DMS53 treated with DMSO at 0.1 percent for 48 hours (cell line): Measurements from ENCODE around the gene DNMT3L.
"Not testable (repeated sequence)": the region's sequence is repeated elsewhere in the genome, so short reads cannot be mapped to it uniquely, and the experiment has no call there.

Experiments
- DNase-seq: peaks from one replicate; lab custom pipeline; 2025; ENCODE audit not compliant: unreplicated experiment; lab: John Stamatoyannopoulos, UW

The DNMT3L gene

DNA sequence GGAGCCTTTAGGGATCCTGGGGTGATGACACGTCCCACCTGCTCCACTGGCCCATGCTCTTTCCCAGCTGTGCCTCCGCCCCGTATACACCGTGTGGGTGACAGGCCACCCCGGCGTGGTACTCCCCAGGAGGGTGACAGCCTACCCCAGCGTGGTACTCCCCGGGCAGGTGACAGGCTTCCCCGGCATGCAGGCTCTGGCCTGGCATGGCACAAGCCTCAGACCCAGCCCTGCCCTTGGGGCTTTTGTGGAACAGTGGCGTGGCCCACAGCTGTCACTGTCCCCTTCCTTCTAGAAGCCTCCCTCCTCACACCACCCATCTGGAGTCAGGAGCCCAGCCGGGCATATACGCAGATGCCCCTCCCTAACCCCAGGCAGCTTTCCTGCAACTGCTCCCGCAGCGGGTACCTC is 33.5 kb upstream of the DNMT3L start:
- no peak for DNase-seq

DNA sequence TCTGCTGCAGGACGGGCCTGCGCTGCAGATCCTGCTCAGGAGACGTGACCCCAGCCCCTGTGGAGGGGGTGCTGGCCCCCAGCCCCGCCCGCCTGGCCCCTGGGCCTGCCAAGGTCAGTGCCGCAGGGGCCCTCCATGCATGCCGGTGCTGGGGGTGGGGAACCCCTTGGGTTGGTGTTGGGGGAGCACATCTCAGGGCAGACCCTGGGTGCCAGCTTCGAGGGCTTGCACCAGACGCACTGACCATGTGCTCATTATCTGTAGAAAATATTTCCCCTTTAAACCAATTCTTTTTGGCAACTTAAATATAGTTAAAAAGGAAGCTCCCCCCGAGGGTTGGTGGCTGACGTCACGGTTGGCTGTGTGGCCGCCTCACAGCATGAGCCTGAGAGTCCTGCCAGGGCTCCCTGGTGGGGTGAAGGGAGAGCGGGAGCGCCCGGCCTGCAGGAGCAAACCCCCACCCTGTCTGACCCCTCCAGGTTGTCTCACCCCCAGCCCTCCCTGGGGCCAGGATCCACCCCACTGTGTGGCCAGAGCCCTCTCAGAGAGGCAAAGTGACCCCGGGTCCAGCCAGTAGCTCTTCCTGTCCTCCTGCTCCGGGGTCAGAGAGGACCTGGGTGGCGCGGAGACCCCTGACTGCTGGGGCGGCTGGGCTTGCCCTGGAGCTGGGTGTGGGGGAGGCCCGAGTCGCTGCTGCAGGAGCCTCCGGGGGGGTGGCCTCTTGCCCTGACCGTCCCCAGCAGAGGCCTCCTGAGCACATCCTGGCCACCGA is 32.9 kb upstream of the DNMT3L start:
- no peak for DNase-seq

DNA sequence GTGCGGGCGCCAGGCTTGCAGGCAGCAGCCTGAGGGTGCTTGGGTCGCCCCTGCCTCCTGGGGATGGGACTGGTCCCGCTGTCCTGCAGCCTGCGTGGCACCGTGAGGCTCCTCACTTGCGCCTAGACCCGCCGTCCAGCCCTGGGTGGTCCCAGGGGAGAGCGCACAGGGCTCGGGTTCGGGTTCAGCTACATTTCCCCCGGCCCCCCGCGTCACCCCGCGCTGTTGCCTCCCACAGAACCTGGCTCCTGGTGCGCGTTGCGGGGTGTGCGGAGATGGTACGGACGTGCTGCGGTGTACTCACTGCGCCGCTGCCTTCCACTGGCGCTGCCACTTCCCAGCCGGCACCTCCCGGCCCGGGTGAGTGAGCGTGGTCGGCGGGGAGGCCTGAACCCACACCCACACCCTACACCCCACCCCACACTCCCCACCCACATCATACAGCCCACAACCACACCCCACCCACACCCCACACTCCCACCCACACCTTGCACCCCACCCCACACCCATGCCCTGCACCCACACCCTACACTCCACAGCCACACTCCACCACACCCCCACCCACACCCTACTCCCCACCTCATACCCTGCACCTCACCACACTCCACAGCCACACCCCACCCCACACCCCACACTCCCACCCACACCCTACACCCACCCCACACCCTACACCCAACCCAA is 32.0 kb upstream of the DNMT3L start:
- no peak for DNase-seq

DNA sequence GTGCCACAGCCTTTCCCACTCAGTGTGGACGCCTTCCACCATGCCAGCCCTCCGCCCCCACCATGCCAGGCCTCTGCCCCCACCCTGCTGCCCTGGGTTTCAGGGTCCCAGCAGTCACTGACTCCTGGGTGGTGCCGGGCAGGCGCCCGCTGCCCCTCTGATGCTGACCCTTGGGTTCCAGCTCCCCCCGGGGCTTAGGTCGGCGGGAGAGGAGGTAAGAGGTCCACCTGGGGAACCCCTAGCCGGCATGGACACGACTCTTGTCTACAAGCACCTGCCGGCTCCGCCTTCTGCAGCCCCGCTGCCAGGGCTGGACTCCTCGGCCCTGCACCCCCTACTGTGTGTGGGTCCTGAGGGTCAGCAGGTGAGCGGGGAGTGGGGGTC is 31.1 kb upstream of the DNMT3L start:
- no peak for DNase-seq

DNA sequence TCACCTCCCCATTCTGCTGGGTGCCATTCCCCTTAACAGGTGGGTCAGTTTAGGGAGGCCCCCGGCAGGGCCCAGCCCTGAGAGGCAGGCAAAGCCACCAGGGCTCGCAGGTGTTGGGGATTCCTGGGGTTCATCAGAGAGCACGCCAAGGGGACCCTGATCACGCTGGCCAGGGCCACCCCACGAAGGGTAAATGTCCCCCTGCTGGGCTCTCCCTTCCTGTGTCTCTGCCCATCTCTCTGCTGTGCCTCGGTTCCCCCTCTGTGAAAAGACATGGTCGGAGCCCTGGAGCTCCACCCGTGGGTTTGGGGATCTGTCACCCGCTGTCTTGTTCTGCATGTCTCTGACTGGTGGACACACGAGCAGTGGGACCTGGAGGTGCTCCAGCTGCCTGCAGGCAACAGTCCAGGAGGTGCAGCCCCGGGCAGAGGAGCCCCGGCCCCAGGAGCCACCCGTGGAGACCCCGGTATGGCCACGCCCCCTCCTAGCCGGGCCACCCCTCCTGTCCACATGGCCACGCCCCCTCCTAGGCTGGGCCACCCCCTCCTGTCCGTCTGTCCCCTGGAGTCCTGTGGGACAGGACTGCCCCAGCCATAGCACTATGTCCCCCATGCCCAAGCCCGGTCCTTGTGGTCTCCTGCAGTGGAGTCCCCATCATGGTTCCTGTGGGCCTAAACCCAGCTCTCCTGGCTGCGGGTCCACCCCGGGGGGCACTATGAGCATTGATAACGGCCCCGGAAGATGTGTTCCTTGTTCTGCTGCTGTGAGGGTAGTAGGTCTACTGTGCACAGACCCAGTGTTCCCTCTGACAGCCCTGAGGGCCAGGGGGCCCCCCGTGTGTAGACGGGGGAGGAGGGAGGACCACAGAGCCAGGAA is 30.5 kb upstream of the DNMT3L start:
- no peak for DNase-seq

DNA sequence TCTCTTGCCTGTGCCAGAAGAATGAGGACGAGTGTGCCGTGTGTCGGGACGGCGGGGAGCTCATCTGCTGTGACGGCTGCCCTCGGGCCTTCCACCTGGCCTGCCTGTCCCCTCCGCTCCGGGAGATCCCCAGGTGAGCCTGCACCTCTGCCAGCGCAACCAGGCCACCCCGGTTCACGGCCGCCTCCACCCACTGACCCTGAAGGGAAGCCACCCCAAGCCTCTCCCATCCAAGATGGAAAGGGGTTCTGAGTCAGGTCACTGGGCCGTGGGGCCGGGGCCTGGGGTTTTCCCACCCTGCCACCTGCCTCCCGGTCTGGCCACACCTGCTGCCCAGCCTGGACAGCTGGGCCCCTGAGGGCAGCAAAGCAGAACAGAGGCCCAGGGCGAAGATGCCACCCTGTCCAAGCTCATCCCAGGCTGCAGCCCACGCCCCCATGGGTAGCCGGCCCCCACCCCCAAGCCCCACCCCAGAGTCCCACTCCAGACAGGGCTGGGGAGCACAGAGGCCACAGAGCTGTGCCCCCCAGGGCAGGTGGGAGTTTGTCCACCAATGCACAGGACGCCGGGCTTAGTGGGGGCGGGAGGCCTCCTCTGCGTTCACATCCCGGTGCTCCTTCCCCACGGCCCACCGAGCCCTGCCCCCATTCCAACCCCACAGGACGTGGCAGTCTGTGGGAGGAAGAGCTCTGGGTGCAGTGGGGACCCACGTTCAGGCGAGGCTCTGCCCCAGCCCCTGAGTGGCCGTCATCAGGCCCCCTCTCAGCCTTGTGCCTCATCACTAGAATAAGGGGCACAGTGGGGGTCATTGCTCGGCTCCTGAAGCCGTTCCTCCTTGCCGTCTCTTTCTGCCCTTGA is 29.6 kb upstream of the DNMT3L start:
- DNase-seq: no peak

DNA sequence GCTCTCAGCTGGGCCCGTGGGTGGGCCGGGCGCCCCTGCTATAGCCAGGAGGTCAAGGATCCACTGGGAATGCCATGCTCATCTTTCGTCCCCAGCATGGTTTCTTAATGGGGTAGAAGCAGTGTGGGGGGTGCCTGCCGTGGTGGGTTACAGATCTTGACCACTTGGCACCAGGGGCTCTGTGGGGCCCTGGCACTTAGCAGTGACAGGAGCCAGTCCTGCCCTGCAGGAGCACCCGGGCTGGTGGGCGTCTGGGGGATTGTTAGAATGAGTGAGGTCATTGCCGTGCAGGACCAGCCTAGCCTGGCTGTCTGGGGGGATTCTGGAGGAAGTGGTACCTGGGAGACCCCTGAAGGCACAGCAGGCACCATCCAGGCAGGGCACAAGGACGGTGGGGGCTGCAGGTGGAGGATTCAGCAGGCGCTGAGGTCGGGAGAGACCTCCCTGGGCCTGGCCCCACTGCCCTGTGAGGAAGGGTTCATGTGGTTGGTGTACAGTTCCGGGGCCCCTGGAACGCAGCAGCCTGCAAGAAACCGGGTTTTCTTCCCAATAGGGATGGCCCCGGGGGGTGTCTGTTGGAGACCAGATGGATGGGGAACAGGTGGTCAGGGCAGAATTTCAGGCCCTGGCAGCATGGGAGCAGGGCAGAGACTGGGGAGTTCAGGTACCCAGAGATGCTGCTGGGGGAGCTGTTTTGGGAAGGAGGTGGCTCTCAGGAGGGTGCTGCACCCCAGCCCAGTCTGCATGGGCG is 28.8 kb upstream of the DNMT3L start:
- DNase-seq: no peak

DNA sequence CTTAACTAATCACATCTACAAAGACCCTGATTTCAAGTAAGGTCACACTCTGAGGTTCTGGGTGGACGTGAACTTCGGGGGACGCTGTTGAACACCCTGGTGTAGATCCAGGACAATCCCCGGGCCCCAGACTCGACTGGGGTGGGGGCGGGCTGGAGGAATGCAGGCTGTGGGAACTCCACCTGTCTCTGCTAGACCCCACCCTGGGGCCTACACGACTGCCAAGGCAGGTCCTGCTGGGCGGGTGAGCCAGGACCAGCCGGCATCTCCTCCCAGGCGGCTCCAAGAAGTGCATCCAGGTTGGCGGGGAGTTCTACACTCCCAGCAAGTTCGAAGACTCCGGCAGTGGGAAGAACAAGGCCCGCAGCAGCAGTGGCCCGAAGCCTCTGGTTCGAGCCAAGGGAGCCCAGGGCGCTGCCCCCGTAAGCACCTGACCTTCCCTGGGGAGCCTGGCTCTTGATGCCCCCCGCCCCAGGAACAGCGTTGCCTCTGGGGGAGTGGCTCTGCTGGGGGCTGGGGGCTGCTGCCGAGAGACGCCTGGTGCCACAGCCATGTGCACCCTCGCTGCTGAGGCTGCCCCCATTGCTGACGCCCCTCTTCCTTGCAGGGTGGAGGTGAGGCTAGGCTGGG is 27.8 kb upstream of the DNMT3L start:
- no peak for DNase-seq

DNA sequence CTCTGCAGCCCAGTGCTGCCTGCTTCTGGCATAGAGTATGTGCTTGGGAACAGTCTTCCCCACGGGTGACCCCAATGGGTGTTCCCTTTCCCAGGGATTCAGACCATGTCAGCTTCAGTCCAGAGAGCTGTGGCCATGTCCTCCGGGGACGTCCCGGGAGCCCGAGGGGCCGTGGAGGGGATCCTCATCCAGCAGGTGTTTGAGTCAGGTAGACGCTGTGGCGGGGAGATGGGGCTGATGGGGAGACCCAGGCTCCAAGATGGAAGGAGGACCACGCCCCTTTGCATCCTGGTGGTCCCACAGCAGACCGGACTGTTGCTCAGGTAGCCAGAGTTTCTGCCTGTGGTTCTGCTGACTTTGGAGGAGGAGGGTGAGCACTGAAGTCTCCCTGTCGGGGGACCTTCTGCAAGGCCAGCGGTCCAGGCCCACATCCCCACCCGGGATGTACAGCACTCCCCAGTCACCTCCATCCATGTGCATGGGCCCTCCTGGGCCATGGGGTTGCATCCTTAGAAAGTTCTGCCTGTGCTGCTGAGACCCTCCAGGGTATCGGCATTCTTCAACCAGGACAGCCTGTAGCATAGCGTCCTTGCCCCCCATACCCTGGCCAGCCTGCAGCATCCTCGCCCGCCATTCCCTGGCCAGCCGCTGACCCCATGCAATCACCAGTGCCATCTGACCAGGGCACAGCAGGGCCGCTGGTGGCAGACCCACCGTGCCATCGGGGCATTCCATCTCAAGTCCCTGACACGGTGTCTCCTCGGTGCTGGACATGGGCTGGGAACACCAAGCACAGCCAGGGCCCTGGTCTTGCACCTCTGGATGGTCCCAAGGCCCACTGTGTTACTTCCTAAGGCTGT is 26.8 kb upstream of the DNMT3L start:
- DNase-seq: no peak

DNA sequence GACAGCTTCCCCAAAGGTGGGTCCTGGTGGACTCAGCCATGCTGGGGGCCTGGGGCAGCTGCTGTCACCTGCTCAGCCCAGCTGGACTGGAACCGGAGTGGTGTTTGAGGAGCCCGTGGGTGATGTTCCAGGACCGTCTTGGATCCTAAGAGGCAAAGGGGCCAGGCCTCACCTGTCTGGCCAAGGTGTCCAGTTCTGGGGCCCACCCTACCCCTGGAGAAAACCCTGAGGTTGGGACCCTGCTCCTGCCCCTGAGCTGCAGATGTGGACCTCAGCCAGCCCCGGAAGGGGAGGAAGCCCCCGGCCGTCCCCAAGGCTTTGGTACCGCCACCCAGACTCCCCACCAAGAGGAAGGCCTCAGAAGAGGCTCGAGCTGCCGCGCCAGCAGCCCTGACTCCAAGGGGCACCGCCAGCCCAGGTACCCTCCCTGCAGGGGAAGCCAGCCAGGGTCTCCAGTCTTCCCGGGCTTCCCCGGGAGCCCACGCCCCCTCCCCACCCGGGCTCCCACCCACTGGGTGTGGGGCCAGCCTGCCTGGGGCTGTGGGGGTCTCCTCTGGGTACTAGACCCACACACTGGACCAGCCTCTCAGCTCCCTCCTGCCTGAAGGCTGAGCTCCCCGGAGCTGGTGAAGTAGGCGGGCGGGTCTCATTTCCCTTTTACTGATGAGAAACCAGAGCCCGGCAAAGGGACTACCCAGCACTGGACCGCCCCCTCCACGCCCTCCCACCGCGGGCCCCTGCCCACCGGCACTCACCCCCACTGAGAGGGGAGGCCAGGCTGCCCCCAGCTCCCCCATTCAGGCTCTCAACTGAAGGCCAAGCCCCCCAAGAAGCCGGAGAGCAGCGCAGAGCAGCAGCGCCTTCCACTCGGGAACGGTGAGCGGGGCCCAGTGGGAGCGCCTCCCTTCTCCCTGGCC is 25.3 kb upstream of the DNMT3L start:
- no peak for DNase-seq

DNA sequence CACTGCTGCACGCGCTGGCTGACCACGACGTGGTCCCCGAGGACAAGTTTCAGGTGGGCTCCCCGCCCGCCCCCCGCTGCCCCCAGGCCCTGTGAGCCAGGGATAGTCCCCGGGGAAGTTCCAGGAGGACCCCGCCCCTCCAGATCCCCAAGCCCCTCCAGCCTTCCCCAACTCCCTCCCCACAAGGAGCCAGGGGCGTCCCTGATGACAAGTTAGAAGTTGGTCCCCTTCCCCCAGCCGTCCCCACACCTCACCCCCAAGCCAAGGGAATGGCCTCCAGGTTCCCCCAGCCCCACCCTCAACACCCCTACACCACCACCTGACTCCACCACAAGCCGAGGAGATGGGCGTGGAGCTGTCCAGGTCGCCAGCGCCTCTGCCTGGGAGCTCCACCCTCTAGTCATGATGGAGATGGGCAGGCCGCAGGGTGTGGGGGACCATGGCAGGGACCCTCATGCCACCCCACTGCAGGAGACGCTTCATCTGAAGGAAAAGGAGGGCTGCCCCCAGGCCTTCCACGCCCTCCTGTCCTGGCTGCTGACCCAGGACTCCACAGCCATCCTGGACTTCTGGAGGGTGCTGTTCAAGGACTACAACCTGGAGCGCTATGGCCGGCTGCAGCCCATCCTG is 24.5 kb upstream of the DNMT3L start:
- DNase-seq: no peak

DNA sequence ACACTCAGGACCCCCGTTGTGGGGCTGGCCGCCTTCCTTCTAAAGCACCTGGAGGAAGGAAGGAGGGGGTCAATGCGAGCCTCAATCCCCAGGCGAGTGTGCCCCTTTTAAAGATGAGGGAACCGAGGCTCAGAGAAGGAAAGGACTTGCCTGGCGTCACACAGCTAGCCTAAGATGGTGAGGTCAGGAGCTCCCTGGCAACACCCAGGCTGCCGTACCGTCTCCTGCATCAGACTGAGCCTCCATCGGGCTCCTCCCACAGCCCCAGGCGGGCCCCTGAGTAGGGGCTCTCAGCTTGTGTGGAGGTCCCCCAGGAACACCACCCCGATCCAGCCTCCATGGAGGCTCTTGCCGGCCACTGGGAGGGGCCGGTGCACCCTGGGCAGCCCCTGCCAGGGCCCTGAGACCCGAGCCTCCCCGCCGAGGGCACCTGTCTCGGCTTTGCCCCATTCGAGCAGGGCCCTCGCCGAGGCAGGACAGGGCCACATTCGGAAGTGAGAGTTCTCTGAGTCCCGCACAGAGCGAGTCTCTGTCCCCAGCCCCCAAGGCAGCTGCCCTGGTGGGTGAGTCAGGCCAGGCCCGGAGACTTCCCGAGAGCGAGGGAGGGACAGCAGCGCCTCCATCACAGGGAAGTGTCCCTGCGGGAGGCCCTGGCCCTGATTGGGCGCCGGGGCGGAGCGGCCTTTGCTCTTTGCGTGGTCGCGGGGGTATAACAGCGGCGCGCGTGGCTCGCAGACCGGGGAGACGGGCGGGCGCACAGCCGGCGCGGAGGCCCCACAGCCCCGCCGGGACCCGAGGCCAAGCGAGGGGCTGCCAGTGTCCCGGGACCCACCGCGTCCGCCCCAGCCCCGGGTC is 23.7 kb upstream of the DNMT3L start, which contains the start of gene AIRE:
Gene AIRE, plus strand, starts transcription at position 739 of the 855 bp plus-strand sequence. CDS start 131 bp downstream, outside the sequence.
- DNase-seq: no peak

DNA sequence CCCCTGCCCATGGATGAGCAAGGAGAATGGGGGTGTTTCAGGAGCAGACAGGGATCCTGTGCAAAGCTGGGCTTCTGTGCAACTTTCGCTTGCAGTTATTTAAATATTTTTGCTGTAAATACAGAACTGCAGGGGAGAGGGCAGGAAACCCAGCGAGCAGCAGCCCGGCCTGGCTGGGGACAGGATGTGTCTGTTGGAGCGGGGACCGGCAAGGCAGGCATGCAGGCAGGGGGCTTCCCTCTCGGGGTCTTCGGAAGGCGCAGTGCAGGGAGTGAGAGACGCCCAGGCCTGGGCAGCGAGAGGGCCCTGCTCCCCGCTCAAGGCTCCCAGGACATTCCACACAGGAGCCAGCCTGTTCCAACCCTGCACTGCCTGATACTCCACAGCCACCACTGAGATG is 22.3 kb upstream of the DNMT3L start:
- no peak for DNase-seq

DNA sequence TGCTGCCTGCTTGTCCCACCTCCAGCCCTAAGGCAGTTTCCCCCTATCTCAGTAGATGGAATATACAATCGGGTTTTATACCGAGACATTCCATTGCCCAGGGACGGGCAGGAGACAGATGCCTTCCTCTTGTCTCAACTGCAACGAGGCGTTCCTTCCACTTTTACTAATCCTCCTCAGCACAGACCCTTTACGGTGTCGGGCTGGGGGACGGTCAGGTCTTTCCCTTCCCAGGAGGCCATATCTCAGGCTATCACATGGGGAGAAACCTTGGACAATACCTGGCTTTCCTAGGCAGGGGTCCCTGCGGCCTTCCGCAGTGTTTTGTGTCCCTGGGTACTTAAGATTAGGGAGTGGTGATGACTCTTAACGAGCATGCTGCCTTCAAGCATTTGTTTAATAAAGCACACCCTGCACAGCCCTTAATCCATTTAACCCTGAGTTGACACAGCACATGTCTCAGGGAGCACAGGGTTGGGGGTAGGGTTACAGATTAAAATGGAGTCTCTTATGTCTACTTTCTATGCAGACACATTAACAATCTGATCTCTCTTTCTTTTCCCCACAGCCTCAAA is 21.6 kb upstream of the DNMT3L start:
- DNase-seq: not testable (repeated sequence)

DNA sequence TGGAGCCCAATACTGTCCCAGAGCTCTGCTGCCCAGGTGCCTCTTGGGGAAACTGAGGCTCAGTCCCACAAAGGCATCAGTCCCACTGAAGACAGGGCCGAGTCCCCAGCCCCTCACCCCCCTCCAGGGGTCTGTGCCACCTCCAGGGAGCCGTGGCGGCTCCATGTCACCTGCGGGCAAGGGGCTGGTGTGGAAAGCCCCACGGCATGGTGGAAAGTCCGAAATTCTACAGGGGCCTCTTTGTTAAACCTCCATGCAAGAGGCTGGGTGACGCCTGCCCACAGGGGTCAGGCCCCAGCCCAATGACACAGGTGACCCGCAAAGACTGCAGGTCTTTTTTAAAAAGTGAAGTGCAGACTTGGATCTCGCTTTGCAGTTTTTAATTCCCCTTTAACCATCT is 20.7 kb upstream of the DNMT3L start:
- no peak for DNase-seq

DNA sequence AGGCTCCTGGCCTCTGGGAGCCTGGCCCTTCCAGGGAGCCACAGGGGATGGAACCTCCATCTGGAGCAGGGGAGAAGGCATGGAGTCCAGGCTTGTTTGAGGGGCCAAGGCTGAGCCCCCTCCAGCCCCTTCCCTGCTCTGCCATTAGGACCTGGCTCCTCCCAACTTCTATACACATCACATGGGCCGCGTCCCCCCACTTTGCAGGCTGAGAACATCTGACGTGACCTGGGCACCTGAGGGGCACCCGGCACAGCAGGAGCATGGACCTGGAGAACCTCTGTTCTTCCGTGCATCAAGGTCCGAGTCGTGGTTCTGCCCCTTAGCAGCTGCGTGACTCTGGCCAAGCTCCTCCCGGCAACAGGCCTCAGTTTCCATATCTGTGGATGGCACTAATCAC is 20.1 kb upstream of the DNMT3L start:
- no peak for DNase-seq
